M059J (cell line): ENCODE results near the gene THAP11. TPM values are rescaled to one million over a fixed set of nuclear protein-coding genes. Genes with fewer than 3 reads are reported as not detected.

Source experiments
- DNase-seq: peaks from one replicate; pipeline ENCODE4 v3.0.0-alpha.2; 2012; ENCODE audit warnings: low read depth
- total RNA-seq: library from RNA; depleted of rRNA; stranded (reverse); fragments of >200 nt; shearing (Covaris generic); gene quantifications from 2 replicates; pipeline ENCODE4 v1.2.3, GENCODE V29; 2014; rRNA removed

Gene THAP11
- 41.0 and 45.2 TPM in 2 replicates for total RNA-seq

GRCh38 chr16:67841816-67842508 lies at the start of gene THAP11:
Gene THAP11 (plus strand): TSS chr16:67842320. CDS start chr16:67842555, 235 bp downstream.
- DNase-seq: peak; percentile 93

DNA sequence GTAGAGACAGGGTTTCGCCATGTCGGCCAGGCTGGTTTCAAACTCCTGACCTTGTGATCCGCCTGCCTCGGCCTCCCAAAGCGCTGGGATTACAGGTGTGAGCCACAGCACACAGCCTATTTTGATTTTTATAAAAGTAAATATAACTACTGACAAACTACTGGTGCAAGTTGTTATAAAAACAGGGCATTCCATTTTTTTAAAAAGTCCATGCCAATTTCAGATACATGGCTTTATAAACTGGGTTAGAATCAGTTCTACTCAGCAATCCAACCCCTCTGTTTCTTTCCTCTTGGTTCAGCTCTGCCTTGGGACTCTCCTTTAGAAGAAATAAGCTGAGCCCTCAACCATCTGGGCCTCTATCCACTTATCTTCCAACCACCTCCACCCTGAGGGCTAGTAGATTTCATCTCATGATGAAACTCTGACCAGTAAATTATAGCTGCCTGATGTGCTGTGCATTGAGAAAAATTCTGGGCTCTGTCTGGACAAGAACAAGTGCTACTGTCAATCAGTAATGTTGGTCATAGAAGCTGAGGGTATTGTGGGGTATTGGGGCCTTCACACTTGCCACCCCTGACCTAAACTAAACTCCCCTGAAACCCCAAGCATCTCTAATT lies 45.9 kb upstream of the THAP11 start:
- no peak for DNase-seq

DNA sequence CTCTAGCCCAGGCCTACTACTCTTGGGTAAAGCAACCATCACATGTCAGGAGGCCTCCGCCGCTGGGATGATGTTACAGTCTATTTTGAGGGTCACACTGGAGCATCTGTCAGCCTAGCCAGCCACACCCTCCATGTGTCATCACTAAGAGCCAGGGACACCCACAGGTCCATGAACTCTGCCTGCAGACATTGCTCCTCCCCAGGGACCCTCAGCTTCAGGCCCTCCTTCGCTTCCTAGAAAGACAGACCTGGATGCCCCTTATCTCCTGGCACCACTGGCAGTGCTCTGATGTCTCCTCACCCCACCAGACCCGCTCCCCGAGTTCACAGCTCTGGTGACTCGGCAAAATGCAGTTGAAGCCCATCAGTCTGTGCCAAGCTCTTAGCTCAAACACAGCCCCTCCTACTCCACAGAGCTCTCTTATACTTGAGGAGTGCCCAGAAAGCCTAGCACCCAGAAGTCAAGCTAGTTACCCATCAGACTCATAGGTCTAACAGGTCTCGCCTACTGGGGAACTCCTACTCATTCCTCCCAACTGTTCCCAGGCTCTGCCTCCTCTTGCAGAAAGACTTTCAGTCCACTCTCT lies 41.7 kb upstream of the THAP11 start:
- no peak for DNase-seq

GRCh38 chr16:67801241-67801640 lies 40.9 kb upstream of the THAP11 start:
- DNase-seq: no peak

DNA sequence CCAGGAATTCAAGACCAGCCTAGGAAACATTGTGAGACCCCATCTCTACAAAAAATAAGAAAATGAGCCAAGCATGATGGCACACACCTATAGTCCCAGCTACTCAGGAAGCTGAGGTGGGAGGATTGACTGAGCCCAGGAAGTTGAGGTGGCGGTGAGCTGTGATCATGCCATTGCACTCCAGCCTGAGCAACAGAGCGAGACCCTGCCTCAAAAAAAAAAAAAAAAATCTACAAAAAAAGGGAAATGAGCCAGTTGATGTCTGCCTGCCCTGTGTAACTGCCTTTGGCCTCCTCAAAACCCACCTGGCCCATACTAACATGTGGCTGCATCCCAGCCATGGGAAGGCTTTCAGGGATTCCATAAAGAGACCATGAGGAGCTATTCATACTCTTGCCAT lies 40.2 kb upstream of the THAP11 start:
- no peak for DNase-seq

GRCh38 chr16:67803894-67804293 lies 38.2 kb upstream of the THAP11 start:
- no peak for DNase-seq

DNA sequence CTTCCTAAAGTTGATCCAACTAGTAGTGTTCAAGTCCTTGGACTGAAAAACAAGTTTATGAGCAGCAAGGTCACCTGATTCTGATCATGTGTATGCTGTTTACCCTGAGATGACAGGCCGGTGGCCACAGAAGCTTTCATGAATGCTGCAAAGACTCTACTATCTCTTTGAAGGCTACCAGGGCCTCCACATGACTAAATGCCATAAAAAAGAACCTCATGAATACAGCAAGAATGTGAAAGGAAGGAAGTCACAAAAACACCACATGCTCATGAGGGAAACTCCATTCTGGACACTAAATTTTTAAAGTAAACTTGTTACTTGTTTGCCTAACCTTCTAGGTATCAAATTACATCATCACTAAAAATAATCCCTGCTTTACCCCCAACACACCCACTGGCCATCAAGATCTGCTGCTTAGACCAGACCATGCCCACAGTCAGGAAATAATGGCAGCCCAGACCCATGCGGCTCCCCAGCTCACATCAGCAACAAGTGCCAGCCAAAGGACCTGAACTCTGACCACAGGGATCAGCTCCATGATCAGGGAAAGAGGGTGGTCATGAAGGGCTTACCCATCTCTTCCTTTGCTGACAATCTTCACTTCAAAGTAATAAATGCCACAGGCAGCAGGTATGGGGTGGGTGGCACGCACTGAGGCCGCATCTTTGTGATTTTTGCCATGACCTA lies 37.1 kb upstream of the THAP11 start:
- no peak for DNase-seq

GRCh38 chr16:67805718-67806427 lies 36.2 kb upstream of the THAP11 start:
- no peak for DNase-seq

DNA sequence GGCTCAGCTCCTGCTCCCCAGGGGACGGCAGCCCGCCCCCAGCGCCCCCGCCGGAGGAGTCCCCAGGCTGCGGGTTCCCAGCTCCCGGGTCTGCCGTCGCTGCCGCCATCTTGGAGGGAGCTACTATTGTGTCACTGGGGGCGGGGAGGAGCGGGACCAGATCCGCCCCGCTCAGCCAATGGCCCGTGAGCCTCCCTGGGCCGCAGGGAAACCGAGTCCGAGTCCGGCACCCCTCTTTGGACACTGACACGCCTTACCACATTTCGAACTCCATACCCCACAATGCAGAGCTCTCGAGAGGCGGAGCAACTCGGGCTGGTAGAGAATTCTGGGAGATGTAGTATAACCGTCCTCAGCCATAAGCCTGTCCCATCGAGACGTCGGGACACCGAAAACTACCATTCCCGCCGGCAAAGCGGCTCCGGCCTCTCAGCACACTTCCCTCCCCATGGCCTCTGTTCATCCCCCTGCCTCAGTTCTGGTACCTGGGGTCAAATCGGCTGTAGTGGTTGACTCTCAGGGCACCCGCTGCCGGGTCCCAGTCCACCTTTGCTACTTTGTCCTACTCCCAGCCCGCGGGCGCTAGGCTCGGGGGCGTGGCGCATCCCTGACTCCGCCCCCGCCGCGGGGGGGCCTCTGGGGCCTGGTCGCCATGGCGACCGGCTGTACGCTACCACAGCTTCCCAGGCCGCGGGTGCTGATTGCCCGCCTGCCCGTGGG lies 35.5 kb upstream of the THAP11 start, which contains the start of the genes RANBP10 and TSNAXIP1:
Gene RANBP10, minus strand, starts transcription at position 133 of the 720 bp plus-strand sequence. Its CDS starts 24 bp downstream, at position 109.
Gene TSNAXIP1, plus strand, starts transcription at position 462 of the 720 bp plus-strand sequence. CDS start 261 bp downstream, outside the sequence.
- peak; percentile 100 for DNase-seq

- DNase-seq: no peak
These were observed 34.9 kb upstream of the THAP11 start for GRCh38 chr16:67807148-67807682.

- no peak for DNase-seq
These were observed 30.2 kb upstream of the THAP11 start for GRCh38 chr16:67811899-67812298.

DNA sequence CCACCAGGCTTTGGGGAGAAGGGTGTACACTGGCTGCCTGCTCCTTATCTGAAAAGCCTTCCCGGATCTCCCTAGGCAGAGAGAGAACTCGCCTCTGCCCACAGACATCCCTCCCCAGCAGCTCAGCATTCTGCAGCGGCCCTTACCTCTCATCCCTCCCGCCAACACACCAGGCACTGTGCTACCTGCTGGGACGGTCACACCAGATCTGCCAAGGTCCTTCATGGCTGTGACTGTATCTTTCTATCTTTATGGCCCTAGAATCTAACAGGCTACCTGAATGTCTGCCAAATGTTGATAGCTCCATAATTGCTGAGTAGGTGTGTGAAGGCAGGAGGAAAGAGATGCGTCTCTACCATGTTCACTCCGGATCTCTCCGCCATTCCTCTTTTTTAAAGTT lies 27.6 kb upstream of the THAP11 start:
- DNase-seq: no peak

GRCh38 chr16:67820608-67821259 lies 21.4 kb upstream of the THAP11 start:
- DNase-seq: no peak

- no peak for DNase-seq
These were observed 19.6 kb upstream of the THAP11 start for GRCh38 chr16:67822511-67822910.

- no peak for DNase-seq
These were observed 17.0 kb upstream of the THAP11 start for GRCh38 chr16:67825119-67825518.

DNA sequence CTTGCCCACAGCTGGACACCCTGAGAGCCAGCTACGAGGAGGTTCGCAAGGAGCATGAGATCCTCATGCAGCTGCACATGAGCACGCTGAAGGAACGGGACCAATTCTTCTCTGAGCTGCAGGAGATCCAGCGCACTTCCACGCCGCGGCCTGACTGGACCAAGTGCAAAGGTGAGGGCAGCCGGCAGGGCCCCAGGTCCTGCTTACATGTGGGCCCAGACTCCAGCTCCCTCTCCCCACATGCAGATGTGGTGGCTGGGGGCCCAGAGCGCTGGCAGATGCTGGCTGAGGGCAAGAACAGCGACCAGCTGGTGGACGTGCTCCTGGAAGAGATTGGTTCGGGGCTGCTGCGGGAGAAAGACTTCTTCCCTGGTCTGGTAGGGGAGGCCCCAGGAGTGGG lies 16.2 kb upstream of the THAP11 start:
- no peak for DNase-seq

GRCh38 chr16:67828651-67829050 lies 13.5 kb upstream of the THAP11 start:
- DNase-seq: no peak

- peak; percentile 60 for DNase-seq
These were observed 9.1 kb upstream of the THAP11 start for GRCh38 chr16:67833030-67833414.

- DNase-seq: peak; percentile 86
These were observed 8.5 kb upstream of the THAP11 start for GRCh38 chr16:67833415-67834241.
